Adrenal gland (tissue), 12 donors: Measurements from ENCODE around the gene TPM4. TPM values are rescaled to one million over a fixed set of nuclear protein-coding genes. Genes with fewer than 3 reads are reported as not detected.

Experiments
- DNase-seq, 7 donors: peaks; one replicate each; pipeline ENCODE4 v3.0.0-alpha.2; 2019 to 2020
- H3K27ac ChIP-seq, 5 donors: fragments of 200-600 bp; sonication (generic) in 4 of 5; 1 replicate in 3 of 5; 2 replicates in 2 of 5; pipeline versions ENCODE4 v1.5.1 to v1.8.0; 2016 to 2020; ENCODE audit warnings: mild to moderate bottlenecking in 1 of 5
- H3K27me3 ChIP-seq: fragments of 200-600 bp; 2 replicates; pipeline ENCODE4 v1.8.0; 2021
- H3K36me3 ChIP-seq, 2 donors: fragments of 200-600 bp; replicated peaks in 1 of 2; 1 replicate in 1 of 2; 2 replicates in 1 of 2; pipeline versions ENCODE4 v1.5.1 to v1.8.0; 2018 to 2022
- H3K4me1 ChIP-seq, 2 donors: fragments of 200-600 bp; replicated peaks in 1 of 2; 1 replicate in 1 of 2; 2 replicates in 1 of 2; pipeline versions ENCODE4 v1.5.1 to v1.8.0; 2018 to 2021
- H3K4me3 ChIP-seq, 4 donors: fragments of 200-600 bp; sonication (generic) in 3 of 4; one replicate each; pipeline ENCODE4 v1.5.1; 2016 to 2018
- H3K9me3 ChIP-seq, 3 donors: fragments of 200-600 bp; sonication (generic) in 1 of 3; replicated peaks in 1 of 3; 1 replicate in 2 of 3; 2 replicates in 1 of 3; pipeline versions ENCODE4 v1.5.1 to v1.8.0; 2016 to 2021
- CTCF ChIP-seq, 6 experiments: fragments of 450-650 bp in 4 of 6; fragments of 200-600 bp in 2 of 6; sonication (generic) in 1 of 6; IDR thresholded peaks; 1 replicate in 5 of 6; 2 replicates in 1 of 6; pipeline versions ENCODE4 v1.5.1 to v1.8.0; 2016 to 2021; ENCODE audit warnings: antibody characterized with exemption in 6 of 6, mild to moderate bottlenecking in 2 of 6, moderate library complexity in 1 of 6
- POLR2A ChIP-seq, 2 donors: fragments of 450-650 bp; IDR thresholded peaks; one replicate each; pipeline ENCODE4 v1.6.1; 2017; ENCODE audit warnings: antibody characterized with exemption in 2 of 2, mild to moderate bottlenecking in 2 of 2, moderate library complexity in 1 of 2
- WGBS, 4 donors: extraction: QIAGEN DNeasy Blood & Tissue Kit in 2 of 4; methylation state at CpG; one replicate each; pipeline versions ENCODE4 v1.1.5 to v1.1.7; 2013 to 2017; 5-methylcytosine and 5-hydroxymethylcytosine counted together
- intact Hi-C, 2 donors: fragments of 100-400 bp; cut with DNase I; formaldehyde crosslinking; loops; one replicate each; pipeline versions ENCODE4 v1.14.1 to v1.15.0; 2022 to 2023
- polyA plus RNA-seq, 3 donors: library from polyadenylated mRNA; stranded (reverse); fragments of 200-250 nt in 2 of 3; fragments of 350-450 nt in 1 of 3; fragmentation: Illumina TruSeq in 1 of 3; extraction: RNeasy Lipid Tissue Mini Kit (QIAGEN cat#74804) in 1 of 3; gene quantifications; one replicate each; pipeline ENCODE4 v1.2.3, GENCODE V29; 2013 to 2014
- total RNA-seq, 9 donors: library from RNA; depleted of rRNA in 4 of 9; stranded (reverse); fragments of >200 nt in 4 of 9; fragments of 120-200 nt in 1 of 9; fragmentation: NEBNext Ultra II Directional in 1 of 9; extraction: Animal tissue kit (Norgen Biotek cat#: 25700) in 1 of 9; gene quantifications; one replicate each; pipeline versions ENCODE4 v1.1.0 to v1.2.4, GENCODE V29; 2013 to 2023
- donor health status: healthy with polysubstance abuse.
- donor health status: Bipolar disorder and iron deficiency.
- donor health status: DM: yes; HTN: yes; CAD: no.
- donor health status: DM: no; HTN: no; CAD: no.
- donor health status: DM: no; HTN: no; CAD: no.
- donor health status: DM: yes; HTN: yes; CAD: no.

Gene TPM4
- total and polyA plus RNA-seq, 12 donors, result 111 to 294 (median 204) TPM

- Histone ChIP-seq H3K4me3 (no peak overlapping the region), H3K27me3 (no peaks in the 10 kb centered on the region), H3K9me3 (no peaks in the 10 kb centered on the region), H3K27ac (no peak overlapping the region), H3K4me1 (no peaks in the 10 kb centered on the region), H3K36me3 (no peaks in the 10 kb centered on the region)
- peak in 1 of 7 donors; percentile 8 for DNase-seq
- TF ChIP-seq POLR2A (IDR thresholded peaks at IDR 0.05), result no peak
- TF ChIP-seq CTCF (IDR thresholded peaks at IDR 0.05), result no peak
- 57 to 82% (median 73%) methylated on average over 1 to 2 of the region's 2 CpGs for WGBS, 4 donors
- intact Hi-C loops, result loop anchor here (10.0 kb wide), 2 partner anchors 341 to 409 kb away; no protein-coding TSS in a partner anchor
Measured at GRCh38 chr19:16033721-16034120, 42.6 kb upstream of the TPM4 start.

DNA sequence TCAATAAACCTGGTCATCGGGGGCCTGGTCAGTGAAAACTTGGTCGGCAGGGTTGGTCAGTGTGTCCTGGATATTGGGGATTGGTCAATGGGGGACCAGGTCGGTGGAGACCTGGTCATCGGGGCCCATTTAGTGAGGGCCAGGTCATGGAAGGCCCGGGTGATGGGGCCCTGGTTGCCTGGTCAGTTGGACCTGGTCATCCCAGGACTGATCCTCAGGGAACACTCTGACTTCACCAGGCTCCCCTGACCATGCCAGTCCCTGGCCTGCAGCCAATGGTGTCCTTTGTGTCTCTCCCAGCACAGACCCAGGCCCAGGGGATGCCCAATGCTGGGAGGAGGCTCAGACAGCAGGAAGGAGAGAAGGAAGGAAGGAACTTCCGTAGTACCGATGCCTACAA lies 42.1 kb upstream of the TPM4 start:
- TF ChIP-seq CTCF (IDR thresholded peaks at IDR 0.05), result no peak
- no peak for TF ChIP-seq POLR2A (IDR thresholded peaks at IDR 0.05)
- Histone ChIP-seq H3K27me3 (no peaks in the 10 kb centered on the region), H3K4me1 (no peaks in the 10 kb centered on the region), H3K9me3 (no peaks in the 10 kb centered on the region), H3K27ac (no peak overlapping the region), H3K4me3 (no peak overlapping the region), H3K36me3 (no peaks in the 10 kb centered on the region)
- intact Hi-C loops, result loop anchor here (10.0 kb wide), 2 partner anchors 341 to 409 kb away; no protein-coding TSS in a partner anchor
- 81 to 87% (median 85%) methylated on average over 5 to 7 of the region's 7 CpGs for WGBS, 4 donors
- peak in 1 of 7 donors; percentile 9 for DNase-seq

DNA sequence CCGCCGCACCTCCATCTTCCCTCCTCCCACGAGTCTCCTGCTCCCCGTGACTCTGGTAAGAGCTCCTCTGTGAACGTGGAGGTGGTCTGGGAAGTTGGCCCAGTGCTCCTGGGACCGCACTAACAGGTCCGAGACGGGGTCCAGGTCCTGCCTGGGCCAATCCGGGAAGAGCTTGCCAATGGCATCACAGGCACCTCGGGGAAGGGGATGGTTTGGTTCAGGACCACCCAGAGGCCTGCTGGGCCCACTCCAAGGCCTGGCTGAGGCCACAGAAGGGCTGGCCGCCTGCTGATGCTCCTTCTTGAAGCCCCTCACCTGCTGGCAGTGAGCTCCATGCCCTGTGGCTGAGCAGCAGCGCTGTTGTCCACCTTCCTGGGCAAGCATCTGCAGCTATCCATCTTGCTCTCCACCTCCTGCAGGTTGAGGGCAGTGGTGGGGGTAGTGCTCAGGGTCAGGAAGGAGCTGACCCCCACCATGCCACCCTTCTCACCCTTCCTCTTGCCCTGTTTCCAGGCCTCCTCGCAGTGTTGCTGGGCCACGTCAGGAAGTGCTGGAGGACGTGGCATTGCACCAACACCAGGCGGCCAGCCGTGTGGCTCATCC lies 41.2 kb upstream of the TPM4 start:
- H3K27me3 ChIP-seq, result no peaks in the 10 kb centered on the region
- no peaks in the 10 kb centered on the region for H3K4me1 ChIP-seq
- H3K27ac ChIP-seq, result no peak overlapping the region
- H3K4me3 ChIP-seq, result no peak overlapping the region
- intact Hi-C loops, result loop anchor here (10.0 kb wide), 2 partner anchors 340 to 410 kb away; no protein-coding TSS in a partner anchor
- WGBS, 4 donors, result 81 to 89% (median 82%) methylated on average over 10 to 17 of the region's 17 CpGs
- H3K36me3 ChIP-seq, result no peaks in the 10 kb centered on the region
- H3K9me3 ChIP-seq, result no peaks in the 10 kb centered on the region
- no peak for TF ChIP-seq POLR2A (IDR thresholded peaks at IDR 0.05)
- peak in 1 of 7 donors; percentile 3 for DNase-seq

- Histone ChIP-seq H3K27ac (no peak overlapping the region), H3K4me1 (no peaks in the 10 kb centered on the region), H3K36me3 (no peaks in the 10 kb centered on the region), H3K9me3 (no peaks in the 10 kb centered on the region), H3K4me3 (no peak overlapping the region), H3K27me3 (no peaks in the 10 kb centered on the region)
- peak in 1 of 7 donors; percentile 5 for DNase-seq
- 81 to 87% (median 85%) methylated on average over 6 to 28 of the region's 28 CpGs for WGBS, 4 donors
- intact Hi-C loops, result loop anchor here (10.0 kb wide), 2 partner anchors 339 to 411 kb away; no protein-coding TSS in a partner anchor
- no peak for TF ChIP-seq CTCF (IDR thresholded peaks at IDR 0.05)
- TF ChIP-seq POLR2A (IDR thresholded peaks at IDR 0.05), result no peak
Measured at GRCh38 chr19:16035601-16036297, 40.5 kb upstream of the TPM4 start.
